HCT116 (cell line): ENCODE results near the gene LOXHD1. TPM values are rescaled to one million over a fixed set of nuclear protein-coding genes. Genes with fewer than 3 reads are reported as not detected.

Source experiments
- ATAC-seq: fragments of 200-7000 bp; cut with Tn5 transposase; 2 replicates; pipeline ENCODE4 v1.9.1; 2020; ENCODE audit warnings: mild to moderate bottlenecking, moderate library complexity
- BruUV-seq: library from RNA; stranded (reverse); fragments of 400-500 nt; replicated peaks from 2 replicates; lab custom pipeline; 2021; lab: Mats Ljungman, UMichigan
- CTCF ChIA-PET: fragments of 300-600 bp; sonication (Branson Sonifier 250); formaldehyde crosslinking; loops from one replicate; lab custom pipeline; 2021; ENCODE audit warnings: antibody characterized with exemption; lab: Charles Lee
- POLR2A ChIA-PET: fragments of 300-600, 350-600 bp; sonication (Branson Sonifier 250); formaldehyde crosslinking; loops from one replicate; lab custom pipeline; 2021; ENCODE audit warnings: antibody characterized with exemption; lab: Charles Lee
- RAD21 ChIA-PET, 2 experiments: fragments of 300-600 bp; sonication (Branson Sonifier 250); formaldehyde crosslinking; loops; one replicate each; lab custom pipeline; 2023; ENCODE audit warnings: low total read pairs in 2 of 2; ENCODE audit not compliant: uncharacterized antibody in 2 of 2, unreplicated experiment in 2 of 2, low non-redundant PET in 1 of 2; lab: Charles Lee
- DNase-seq: peaks from one replicate; pipeline ENCODE4 v3.0.0-alpha.2; 2010; ENCODE audit warnings: low read depth, low spot score
- H2AFZ ChIP-seq: fragments of 200-600 bp; shearing (Covaris generic), sonication (generic); 2 replicates; pipeline ENCODE4 v1.6.1; 2017; ENCODE audit warnings: low read depth, mixed run types, mixed read lengths, antibody characterized with exemption, low read length; ENCODE audit not compliant: poor library complexity, severe bottlenecking
- H3K27ac ChIP-seq: 2 replicates; pipeline ENCODE4 v1.5.1; 2012; ENCODE audit warnings: low read depth, low read length
- H3K27me3 ChIP-seq: fragments of 200-600 bp; sonication (generic); 2 replicates; pipeline ENCODE4 v1.6.1; 2016; ENCODE audit warnings: mixed run types, low read length, mixed read lengths; ENCODE audit not compliant: insufficient read depth
- H3K36me3 ChIP-seq, 2 experiments: fragments of 200-500 bp in 1 of 2; fragments of 200-600 bp in 1 of 2; sonication (Bioruptor generic) in 1 of 2; sonication (generic) in 1 of 2; 2 replicates each; pipeline versions ENCODE4 v1.5.1 to v1.6.1; 2014 to 2016; ENCODE audit warnings: low read length in 2 of 2, inconsistent platforms in 1 of 2, mixed read lengths in 1 of 2, mixed run types in 1 of 2; ENCODE audit not compliant: insufficient read depth in 2 of 2, control insufficient read depth in 1 of 2
- H3K4me1 ChIP-seq, 2 experiments: fragments of 200-600 bp in 1 of 2; sonication (generic) in 1 of 2; 2 replicates each; pipeline versions ENCODE4 v1.5.1 to v1.6.1; 2012 to 2017; ENCODE audit warnings: low read length in 2 of 2, inconsistent platforms in 1 of 2, mild to moderate bottlenecking in 1 of 2, mixed read lengths in 1 of 2, mixed run types in 1 of 2, moderate library complexity in 1 of 2; ENCODE audit not compliant: insufficient read depth in 2 of 2, control insufficient read depth in 1 of 2
- H3K4me2 ChIP-seq: fragments of 200-600 bp; sonication (generic); 2 replicates; pipeline ENCODE4 v1.6.1; 2017; ENCODE audit warnings: mixed run types, low read length, mixed read lengths
- H3K4me3 ChIP-seq, 2 experiments: fragments of 200-600 bp in 1 of 2; sonication (generic) in 1 of 2; replicated peaks in 1 of 2; 2 replicates each; pipeline ENCODE4 v1.5.1; 2011 to 2016; ENCODE audit warnings: low read length in 2 of 2, control low read depth in 1 of 2, low read depth in 1 of 2, mild to moderate bottlenecking in 1 of 2, mixed read lengths in 1 of 2, mixed run types in 1 of 2
- H3K79me2 ChIP-seq: fragments of 200-600 bp; sonication (generic); 2 replicates; pipeline ENCODE4 v1.6.1; 2017; ENCODE audit warnings: mild to moderate bottlenecking, mixed run types, low read length, moderate library complexity, mixed read lengths; ENCODE audit not compliant: insufficient read depth
- H3K9ac ChIP-seq: fragments of 200-600 bp; sonication (generic); 2 replicates; pipeline ENCODE4 v1.6.1; 2016; ENCODE audit warnings: low read length, mixed read lengths
- H3K9me2 ChIP-seq: fragments of 200-600 bp; sonication (generic), shearing (Covaris generic); 2 replicates; pipeline ENCODE4 v1.6.1; 2017; ENCODE audit warnings: mixed run types, mild to moderate bottlenecking, moderate library complexity; ENCODE audit not compliant: insufficient read depth
- H3K9me3 ChIP-seq, 2 experiments: fragments of 200-500 bp in 1 of 2; fragments of 200-600 bp in 1 of 2; sonication (Bioruptor generic) in 1 of 2; sonication (generic) in 1 of 2; 2 replicates each; pipeline ENCODE4 v1.6.1; 2014 to 2017; ENCODE audit warnings: low read length in 2 of 2, mixed read lengths in 2 of 2, inconsistent platforms in 1 of 2, low read depth in 1 of 2, mild to moderate bottlenecking in 1 of 2, mixed run types in 1 of 2, moderate library complexity in 1 of 2; ENCODE audit not compliant: control insufficient read depth in 1 of 2, insufficient read depth in 1 of 2
- H4K20me1 ChIP-seq: fragments of 200-600 bp; sonication (generic), shearing (Covaris generic); 2 replicates; pipeline ENCODE4 v1.6.1; 2017; ENCODE audit warnings: mixed run types, mild to moderate bottlenecking, moderate library complexity; ENCODE audit not compliant: insufficient read depth
- CBX3 ChIP-seq: IDR thresholded peaks from 2 replicates; pipeline ENCODE4 v1.6.1; 2012; ENCODE audit warnings: low read depth
- CEBPB ChIP-seq: IDR thresholded peaks from 2 replicates; pipeline ENCODE4 v1.6.1; 2012; ENCODE audit warnings: low read depth
- EGR1 ChIP-seq: IDR thresholded peaks from 2 replicates; pipeline ENCODE4 v1.6.1; 2012; ENCODE audit warnings: low read depth
- ELF1 ChIP-seq: IDR thresholded peaks from 2 replicates; pipeline ENCODE4 v1.6.1; 2012; ENCODE audit warnings: low read depth, borderline replicate concordance
- EZH2phosphoT487 ChIP-seq: fragments of 200-600 bp; IDR thresholded peaks from 2 replicates; pipeline ENCODE4 v1.6.1; 2018; ENCODE audit warnings: antibody characterized with exemption, borderline replicate concordance
- JUND ChIP-seq: IDR thresholded peaks from 2 replicates; pipeline ENCODE4 v1.6.1; 2012
- POLR2A ChIP-seq: IDR thresholded peaks from 2 replicates; pipeline ENCODE4 v1.7.0; 2011; ENCODE audit warnings: borderline replicate concordance; ENCODE audit not compliant: insufficient read depth, insufficient read length; ENCODE audit errors: extremely low read depth
- SIN3A ChIP-seq: IDR thresholded peaks from 2 replicates; pipeline ENCODE4 v1.6.1; 2012; ENCODE audit warnings: low read depth
- TCF7L2 ChIP-seq: IDR thresholded peaks from 2 replicates; pipeline ENCODE4 v1.7.0; 2011; ENCODE audit warnings: borderline replicate concordance, inconsistent platforms; ENCODE audit not compliant: insufficient read depth, insufficient read length; ENCODE audit errors: extremely low read depth
- YY1 ChIP-seq: IDR thresholded peaks from 2 replicates; pipeline ENCODE4 v1.6.1; 2011; ENCODE audit warnings: low read length, low read depth, moderate library complexity, mild to moderate bottlenecking; ENCODE audit not compliant: insufficient replicate concordance; ENCODE audit errors: extremely low read depth
- ZFX ChIP-seq: fragments of 450-650 bp; IDR thresholded peaks from 2 replicates; pipeline ENCODE4 v1.6.1; 2017
- ZNF274 ChIP-seq: fragments of 200-500 bp; sonication (Bioruptor generic); IDR thresholded peaks from 2 replicates; pipeline ENCODE4 v1.6.1; 2014; ENCODE audit warnings: mild to moderate bottlenecking, low read depth, low read length, inconsistent platforms
- intact Hi-C: fragments of 100-400 bp; cut with micrococcal nuclease; formaldehyde crosslinking; loops from 2 replicates; pipeline ENCODE4 v1.10.0; 2022
- total RNA-seq: library from RNA; stranded (reverse); gene quantifications from one replicate; pipeline ENCODE4 v1.2.1, GENCODE V29; 2021; ENCODE audit not compliant: unreplicated experiment
- TF ChIP-seq, protein P1 (sequence below): IDR thresholded peaks from 2 replicates; pipeline ENCODE4 v1.6.1; 2012
- TF ChIP-seq, protein P2 (sequence below): IDR thresholded peaks from 2 replicates; pipeline ENCODE4 v1.6.1; 2012; ENCODE audit warnings: low read depth

LOXHD1 gene
- total RNA-seq, 1 experiment from 2014 or later, result not detected

GRCh38 chr18:46437061-46437460 lies 220.0 kb downstream of the LOXHD1 start:
- Histone ChIP-seq H3K9ac (no peak overlapping the region), H3K4me1 (no peaks in the 10 kb centered on the region), H3K9me3 (no peaks in the 10 kb centered on the region), H3K4me2 (no peak overlapping the region), H4K20me1 (no peaks in the 10 kb centered on the region), H3K27ac (no peak overlapping the region), H3K9me2 (no peaks in the 10 kb centered on the region), H2AFZ (no peak overlapping the region), H3K27me3 (no peaks in the 10 kb centered on the region), H3K79me2 (no peaks in the 10 kb centered on the region), H3K36me3 (no peaks in the 10 kb centered on the region), H3K4me3 (no peak overlapping the region)
- TF ChIP-seq ELF1, result no peak
- BruUV-seq, result no TSS peak
- ChIA-PET CTCF (no interaction called here), POLR2A (no interaction called here), RAD21 (no interaction called here)
- intact Hi-C loops, result no loop called here
- DNase-seq, result no peak
- no peak for ATAC-seq

GRCh38 chr18:46436621-46437020 lies 220.4 kb downstream of the LOXHD1 start:
- DNase-seq (no peak), ATAC-seq (no peak)
- no peaks in the 10 kb centered on the region for H4K20me1 ChIP-seq
- POLR2A ChIA-PET, result no interaction called here
- H3K9ac ChIP-seq, result no peak overlapping the region
- no peak overlapping the region for H3K4me3 ChIP-seq
- intact Hi-C loops, result no loop called here
- BruUV-seq, result no TSS peak
- TF ChIP-seq CEBPB (no peak), SIN3A (no peak), POLR2A (no peak), YY1 (no peak), ZFX (no peak), EZH2phosphoT487 (no peak), EGR1 (no peak), TCF7L2 (no peak), ZNF274 (no peak), CBX3 (no peak), JUND (no peak)
- TF ChIP-seq, protein P1, sequence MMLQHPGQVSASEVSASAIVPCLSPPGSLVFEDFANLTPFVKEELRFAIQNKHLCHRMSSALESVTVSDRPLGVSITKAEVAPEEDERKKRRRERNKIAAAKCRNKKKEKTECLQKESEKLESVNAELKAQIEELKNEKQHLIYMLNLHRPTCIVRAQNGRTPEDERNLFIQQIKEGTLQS, result no peak
- TF ChIP-seq, protein P2, sequence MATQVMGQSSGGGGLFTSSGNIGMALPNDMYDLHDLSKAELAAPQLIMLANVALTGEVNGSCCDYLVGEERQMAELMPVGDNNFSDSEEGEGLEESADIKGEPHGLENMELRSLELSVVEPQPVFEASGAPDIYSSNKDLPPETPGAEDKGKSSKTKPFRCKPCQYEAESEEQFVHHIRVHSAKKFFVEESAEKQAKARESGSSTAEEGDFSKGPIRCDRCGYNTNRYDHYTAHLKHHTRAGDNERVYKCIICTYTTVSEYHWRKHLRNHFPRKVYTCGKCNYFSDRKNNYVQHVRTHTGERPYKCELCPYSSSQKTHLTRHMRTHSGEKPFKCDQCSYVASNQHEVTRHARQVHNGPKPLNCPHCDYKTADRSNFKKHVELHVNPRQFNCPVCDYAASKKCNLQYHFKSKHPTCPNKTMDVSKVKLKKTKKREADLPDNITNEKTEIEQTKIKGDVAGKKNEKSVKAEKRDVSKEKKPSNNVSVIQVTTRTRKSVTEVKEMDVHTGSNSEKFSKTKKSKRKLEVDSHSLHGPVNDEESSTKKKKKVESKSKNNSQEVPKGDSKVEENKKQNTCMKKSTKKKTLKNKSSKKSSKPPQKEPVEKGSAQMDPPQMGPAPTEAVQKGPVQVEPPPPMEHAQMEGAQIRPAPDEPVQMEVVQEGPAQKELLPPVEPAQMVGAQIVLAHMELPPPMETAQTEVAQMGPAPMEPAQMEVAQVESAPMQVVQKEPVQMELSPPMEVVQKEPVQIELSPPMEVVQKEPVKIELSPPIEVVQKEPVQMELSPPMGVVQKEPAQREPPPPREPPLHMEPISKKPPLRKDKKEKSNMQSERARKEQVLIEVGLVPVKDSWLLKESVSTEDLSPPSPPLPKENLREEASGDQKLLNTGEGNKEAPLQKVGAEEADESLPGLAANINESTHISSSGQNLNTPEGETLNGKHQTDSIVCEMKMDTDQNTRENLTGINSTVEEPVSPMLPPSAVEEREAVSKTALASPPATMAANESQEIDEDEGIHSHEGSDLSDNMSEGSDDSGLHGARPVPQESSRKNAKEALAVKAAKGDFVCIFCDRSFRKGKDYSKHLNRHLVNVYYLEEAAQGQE, result no peak
- TF ChIP-seq, all 23 proteins: peak for 0
- CTCF ChIA-PET, result no interaction called here
- no peaks in the 10 kb centered on the region for H3K79me2 ChIP-seq
- H3K9me2 ChIP-seq, result no peaks in the 10 kb centered on the region
- RAD21 ChIA-PET, result no interaction called here
- H3K27ac ChIP-seq, result no peak overlapping the region
- H3K9me3 ChIP-seq, result no peaks in the 10 kb centered on the region
- H3K4me1 ChIP-seq, result no peaks in the 10 kb centered on the region
- H2AFZ ChIP-seq, result no peak overlapping the region
- H3K4me2 ChIP-seq, result no peak overlapping the region
- no peaks in the 10 kb centered on the region for H3K27me3 ChIP-seq
- no peaks in the 10 kb centered on the region for H3K36me3 ChIP-seq
